Measurements from ENCODE around the gene DGKH. TPM values are rescaled to one million over a fixed set of nuclear protein-coding genes. Genes with fewer than 3 reads are reported as not detected.

DGKH gene
- total RNA-seq, 2 experiments from 2014 or later, result 20.3 to 20.7 TPM

DNA sequence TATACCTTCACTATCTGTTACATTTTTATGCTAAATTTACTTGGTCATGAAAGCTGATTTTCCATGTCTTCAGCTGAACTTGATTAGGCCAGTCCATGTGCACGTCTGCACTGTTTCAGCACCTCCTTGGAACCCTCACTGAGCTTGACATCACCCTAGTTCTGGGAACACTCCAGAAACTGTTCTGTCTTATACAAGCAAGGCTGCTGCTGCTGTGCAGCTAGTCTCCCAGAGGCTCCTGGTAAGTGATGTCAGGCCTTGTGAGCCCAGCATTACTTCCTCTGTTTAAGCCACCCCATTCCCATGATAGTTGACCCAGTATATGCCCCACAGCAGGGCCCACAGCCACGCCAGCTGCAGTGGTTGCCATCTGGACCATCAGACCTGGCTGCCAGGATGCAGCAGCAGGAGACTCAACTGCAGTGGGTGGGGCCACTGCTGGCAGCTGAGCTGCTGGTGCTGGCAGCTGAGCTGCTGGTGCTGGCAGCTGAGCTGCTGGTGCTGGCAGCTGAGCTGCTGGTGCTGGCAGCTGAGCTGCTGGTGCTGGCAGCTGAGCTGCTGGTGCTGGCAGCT, 133.0 kb downstream of the DGKH start:
- Mint-ChIP-seq H3K27me3 (ENCODE audit: low read depth) (no peaks in the 10 kb centered on the region), H3K4me3 (no peak overlapping the region), H3K4me1 (ENCODE audit: low read depth) (peaks cover 8% of the 10 kb centered on the region), H3K9me3 (ENCODE audit: insufficient read depth) (no peaks in the 10 kb centered on the region), H3K36me3 (ENCODE audit: low read depth) (peaks cover 26% of the 10 kb centered on the region), H3K27ac (no peak overlapping the region)
- ATAC-seq (no peak), DNase-seq (no peak)
- POLR2A ChIA-PET, result no interaction called here
- CTCF ChIA-PET, result no interaction called here

DNA sequence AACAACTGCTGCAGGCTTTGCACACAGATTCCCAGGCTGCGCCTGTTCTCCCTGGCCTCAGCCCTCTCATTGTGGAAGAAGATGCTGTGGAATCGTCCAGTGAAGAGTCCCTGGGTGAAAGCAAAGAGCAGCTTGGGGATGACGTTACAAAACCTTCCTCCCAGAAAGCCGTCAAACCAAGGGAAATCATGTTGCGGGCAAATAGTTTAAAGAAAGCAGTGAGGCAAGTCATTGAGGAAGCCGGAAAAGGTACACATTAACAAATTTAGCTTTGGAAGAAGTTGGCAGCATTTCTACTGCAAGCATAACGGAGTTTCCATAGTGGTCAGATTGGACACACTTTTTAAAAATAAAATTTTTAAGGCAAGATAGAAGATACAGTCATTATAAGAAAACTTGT, 140.6 kb downstream of the DGKH start:
- Mint-ChIP-seq H3K4me1 (ENCODE audit: low read depth) (no peaks in the 10 kb centered on the region), H3K9me3 (ENCODE audit: insufficient read depth) (no peaks in the 10 kb centered on the region), H3K4me3 (no peak overlapping the region), H3K36me3 (ENCODE audit: low read depth) (peaks cover 29% of the 10 kb centered on the region), H3K27ac (no peak overlapping the region), H3K27me3 (ENCODE audit: low read depth) (no peaks in the 10 kb centered on the region)
- CTCF ChIA-PET, result no interaction called here
- DNase-seq, result no peak
- no peak for ATAC-seq
- POLR2A ChIA-PET, result no interaction called here

DNA sequence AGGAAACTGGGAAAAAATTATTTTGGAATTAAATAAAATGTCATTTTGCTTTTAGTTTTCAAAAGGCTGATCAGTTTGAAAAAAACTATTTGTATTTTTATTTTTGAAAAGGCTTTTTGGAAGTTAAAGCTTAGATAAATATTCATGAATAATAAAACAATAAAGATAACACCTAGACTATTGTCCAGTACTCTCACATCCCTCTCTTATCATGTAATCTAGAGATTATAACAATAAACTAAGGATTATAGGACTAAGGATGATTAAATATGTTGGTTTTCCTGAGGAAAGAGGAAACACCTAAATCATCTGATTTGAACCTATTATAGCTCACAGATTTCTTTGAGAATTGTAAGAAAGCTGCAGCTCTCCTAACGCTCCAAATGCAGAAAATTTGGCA, 142.1 kb downstream of the DGKH start:
- no peak overlapping the region for H3K4me3 Mint-ChIP-seq
- H3K9me3 Mint-ChIP-seq (ENCODE audit: insufficient read depth), result no peaks in the 10 kb centered on the region
- H3K4me1 Mint-ChIP-seq (ENCODE audit: low read depth), result no peaks in the 10 kb centered on the region
- H3K36me3 Mint-ChIP-seq (ENCODE audit: low read depth), result peaks cover 38% of the 10 kb centered on the region
- H3K27me3 Mint-ChIP-seq (ENCODE audit: low read depth), result no peaks in the 10 kb centered on the region
- ATAC-seq (no peak), DNase-seq (no peak)
- ChIA-PET POLR2A (no interaction called here), CTCF (interaction anchor here (1.8 kb wide), 1 partner anchor 522 kb away, joined by 5 read pairs; no protein-coding TSS in a partner anchor)
- no peak overlapping the region for H3K27ac Mint-ChIP-seq

DNA sequence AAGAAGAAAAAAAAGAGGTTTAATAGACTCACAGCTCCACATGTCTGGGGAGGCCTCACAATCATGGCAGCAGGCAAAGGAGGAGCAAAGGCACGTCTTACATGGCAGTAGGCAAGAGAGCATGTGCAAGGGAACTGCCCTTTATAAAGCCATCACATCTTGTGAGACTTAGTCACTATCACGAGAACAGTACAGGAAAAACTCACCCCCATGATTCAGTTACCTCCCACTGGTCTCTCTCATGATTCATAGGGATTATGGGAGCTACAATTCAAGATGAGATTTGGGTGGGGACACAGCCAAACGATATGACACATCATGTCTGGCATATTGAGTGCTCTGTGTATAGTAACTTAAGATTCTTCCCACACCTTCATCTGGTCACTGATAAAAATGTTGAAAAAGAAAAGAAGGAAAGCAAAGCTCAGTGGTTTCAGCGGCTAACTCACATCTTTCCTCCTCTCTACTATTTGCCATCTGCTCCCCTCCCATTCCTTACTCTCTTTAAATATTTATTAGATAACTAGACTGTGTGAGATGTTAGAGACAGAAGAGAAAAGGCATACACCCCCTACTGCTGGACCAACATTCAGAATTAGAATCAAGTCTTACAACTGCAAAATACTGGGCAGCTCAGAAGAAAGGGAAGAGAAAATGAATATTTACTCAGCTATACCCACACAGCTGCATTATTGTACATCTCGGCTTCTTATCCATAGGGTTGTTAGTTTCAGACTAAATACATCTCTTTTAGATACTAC, 163.4 kb downstream of the DGKH start:
- POLR2A ChIA-PET, result no interaction called here
- Mint-ChIP-seq H3K27me3 (ENCODE audit: low read depth) (no peaks in the 10 kb centered on the region), H3K36me3 (ENCODE audit: low read depth) (peaks cover 35% of the 10 kb centered on the region), H3K4me1 (ENCODE audit: low read depth) (no peaks in the 10 kb centered on the region), H3K4me3 (no peak overlapping the region), H3K9me3 (ENCODE audit: insufficient read depth) (no peaks in the 10 kb centered on the region), H3K27ac (no peak overlapping the region)
- DNase-seq (no peak), ATAC-seq (no peak)
- CTCF ChIA-PET, result interaction anchor here (1.6 kb wide), 1 partner anchor 543 kb away, joined by 3 read pairs; no protein-coding TSS in a partner anchor

DNA sequence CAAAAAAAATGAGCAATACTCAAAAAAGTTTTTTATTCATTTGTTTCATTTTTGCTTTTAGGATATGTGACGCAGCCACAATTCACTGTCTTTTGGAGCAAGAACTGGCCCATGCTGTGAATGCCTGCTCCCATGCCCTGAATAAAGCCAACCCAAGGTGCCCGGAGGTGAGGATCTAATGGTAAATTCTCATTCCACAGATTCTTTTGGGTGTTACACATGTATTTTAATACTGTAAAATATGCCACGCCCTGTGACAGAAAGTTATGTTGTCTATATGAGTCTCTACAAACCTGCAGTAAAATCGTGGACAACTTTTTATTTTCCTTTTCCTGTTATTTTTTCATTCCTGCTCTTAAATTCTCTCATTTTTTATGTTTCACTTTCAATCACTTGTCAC, 166.0 kb downstream of the DGKH start:
- H3K9me3 Mint-ChIP-seq (ENCODE audit: insufficient read depth), result no peaks in the 10 kb centered on the region
- no peak for ATAC-seq
- H3K27ac Mint-ChIP-seq, result no peak overlapping the region
- no peaks in the 10 kb centered on the region for H3K27me3 Mint-ChIP-seq (ENCODE audit: low read depth)
- H3K4me1 Mint-ChIP-seq (ENCODE audit: low read depth), result no peaks in the 10 kb centered on the region
- POLR2A ChIA-PET, result no interaction called here
- H3K36me3 Mint-ChIP-seq (ENCODE audit: low read depth), result peaks cover 37% of the 10 kb centered on the region
- CTCF ChIA-PET, result interaction anchor here (1.4 kb wide), 1 partner anchor 14 kb away, joined by 4 read pairs; no protein-coding TSS in a partner anchor
- no peak for DNase-seq
- H3K4me3 Mint-ChIP-seq, result no peak overlapping the region

DNA sequence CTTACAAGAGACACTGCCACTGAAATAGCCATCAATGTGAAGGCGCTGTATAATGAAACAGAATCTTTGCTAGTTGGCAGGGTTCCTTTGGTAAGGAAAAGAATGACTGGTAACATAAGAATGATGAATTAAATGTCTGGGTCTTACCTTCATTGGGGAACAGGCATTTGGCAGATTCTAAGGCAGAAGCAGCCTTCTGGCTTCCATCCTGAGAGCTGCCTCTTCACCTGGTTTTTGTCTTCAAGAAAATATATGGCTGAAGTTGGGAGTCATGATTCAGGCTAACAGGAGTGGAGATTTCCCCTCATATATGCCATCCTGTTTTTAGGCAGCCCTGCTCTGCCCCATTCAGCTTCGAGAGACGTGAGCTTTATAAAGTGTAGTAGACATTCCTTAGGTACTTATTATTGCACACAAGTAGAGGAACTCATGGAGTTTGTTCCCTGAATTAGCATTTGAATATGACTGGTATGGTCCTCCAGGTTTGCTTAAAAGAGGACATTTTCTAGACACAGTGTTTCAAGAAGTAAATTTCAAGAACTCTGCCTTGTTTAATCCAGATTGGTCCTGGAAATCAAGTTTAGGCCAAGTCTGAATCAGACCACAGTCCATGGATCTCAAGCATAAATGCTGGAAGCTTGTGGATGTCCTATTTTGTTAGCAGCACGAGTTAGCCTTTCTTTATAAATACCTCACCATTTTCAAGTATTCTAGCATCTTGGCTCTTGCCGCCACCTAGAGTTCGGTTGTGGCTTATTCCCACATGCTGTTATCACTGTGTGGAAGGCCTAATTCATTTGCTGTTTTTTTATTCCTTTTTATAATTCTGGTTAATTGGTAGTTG, 167.4 kb downstream of the DGKH start:
- ChIA-PET CTCF (interaction anchor here (1.0 to 1.9 kb wide), 5 partner anchors 12 to 547 kb away, joined by 3 to 14 read pairs (median 5); no protein-coding TSS in a partner anchor), POLR2A (no interaction called here)
- H3K27ac Mint-ChIP-seq, result no peak overlapping the region
- ATAC-seq, result peak; percentile 51
- no peaks in the 10 kb centered on the region for H3K27me3 Mint-ChIP-seq (ENCODE audit: low read depth)
- no peaks in the 10 kb centered on the region for H3K9me3 Mint-ChIP-seq (ENCODE audit: insufficient read depth)
- peaks cover 36% of the 10 kb centered on the region for H3K36me3 Mint-ChIP-seq (ENCODE audit: low read depth)
- no peaks in the 10 kb centered on the region for H3K4me1 Mint-ChIP-seq (ENCODE audit: low read depth)
- H3K4me3 Mint-ChIP-seq, result no peak overlapping the region
- peak; percentile 45 for DNase-seq

DNA sequence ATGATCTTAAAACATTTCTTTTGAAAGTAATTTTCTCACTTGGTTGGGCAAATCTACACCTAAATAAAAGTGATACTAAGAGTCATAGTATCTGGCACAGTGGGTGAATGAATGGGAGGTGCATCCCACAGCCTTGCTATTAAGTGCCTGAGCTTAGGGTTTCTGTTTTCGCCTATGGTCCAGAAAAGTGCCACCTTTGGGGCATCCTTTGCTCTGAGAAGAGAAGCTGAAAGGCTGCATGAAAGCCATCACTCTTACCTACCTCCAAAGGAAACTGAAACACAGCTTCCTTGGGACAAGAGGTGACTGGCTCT, 167.9 kb downstream of the DGKH start:
- DNase-seq, result no peak
- POLR2A ChIA-PET, result no interaction called here
- H3K9me3 Mint-ChIP-seq (ENCODE audit: insufficient read depth), result no peaks in the 10 kb centered on the region
- no peaks in the 10 kb centered on the region for H3K4me1 Mint-ChIP-seq (ENCODE audit: low read depth)
- H3K4me3 Mint-ChIP-seq, result no peak overlapping the region
- H3K27ac Mint-ChIP-seq, result no peak overlapping the region
- H3K27me3 Mint-ChIP-seq (ENCODE audit: low read depth), result no peaks in the 10 kb centered on the region
- no peak for ATAC-seq
- peaks cover 36% of the 10 kb centered on the region for H3K36me3 Mint-ChIP-seq (ENCODE audit: low read depth)
- CTCF ChIA-PET, result interaction anchor here (1.0 to 1.9 kb wide), 5 partner anchors 13 to 548 kb away, joined by 3 to 14 read pairs (median 5); no protein-coding TSS in a partner anchor

DNA sequence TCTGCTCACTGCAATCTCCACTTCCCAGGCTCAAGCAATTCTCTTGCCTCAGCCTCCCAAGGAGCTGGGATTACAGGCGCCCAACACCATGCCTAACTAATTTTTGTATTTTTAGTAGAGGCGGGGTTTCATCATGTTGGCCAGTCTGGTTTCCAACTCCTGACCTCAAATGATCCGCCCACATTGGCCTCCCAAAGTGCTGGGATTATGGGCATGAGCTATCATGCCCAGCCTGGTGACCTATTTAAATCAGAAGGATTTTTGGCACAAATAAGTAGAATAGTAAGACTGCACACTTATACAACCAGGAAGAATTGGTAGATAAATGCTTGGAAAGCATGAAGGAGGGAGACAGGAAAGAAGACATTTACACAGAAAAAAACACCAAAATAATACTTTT, 170.1 kb downstream of the DGKH start:
- ChIA-PET CTCF (interaction anchor here (0.7 to 1.2 kb wide), 2 partner anchors 18 to 48 kb away, joined by 3 read pairs; no protein-coding TSS in a partner anchor), POLR2A (no interaction called here)
- no peak overlapping the region for H3K4me3 Mint-ChIP-seq

DNA sequence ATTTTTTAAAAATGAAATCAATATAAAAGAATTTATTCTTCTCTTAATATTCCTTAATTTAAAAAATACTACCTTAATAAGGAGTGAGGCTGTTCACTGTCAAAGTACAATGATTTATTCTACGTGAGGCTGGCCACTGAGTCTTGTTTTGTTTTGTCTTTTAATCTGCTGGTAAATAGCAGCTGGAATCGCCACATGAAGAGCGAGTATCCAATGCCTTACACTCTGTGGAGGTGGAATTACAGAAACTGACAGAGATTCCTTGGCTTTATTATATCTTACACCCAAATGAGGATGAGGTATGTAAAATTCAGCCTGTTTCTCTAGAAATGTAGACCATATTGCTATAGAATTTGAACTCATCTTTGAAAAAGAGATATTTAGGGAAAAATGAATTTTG, 170.6 kb downstream of the DGKH start:
- ATAC-seq (no peak), DNase-seq (no peak)
- ChIA-PET CTCF (interaction anchor here (0.7 to 1.2 kb wide), 2 partner anchors 19 to 47 kb away, joined by 3 read pairs; no protein-coding TSS in a partner anchor), POLR2A (no interaction called here)
- no peaks in the 10 kb centered on the region for H3K4me1 Mint-ChIP-seq (ENCODE audit: low read depth)
- H3K4me3 Mint-ChIP-seq, result no peak overlapping the region
- no peaks in the 10 kb centered on the region for H3K9me3 Mint-ChIP-seq (ENCODE audit: insufficient read depth)
- H3K27ac Mint-ChIP-seq, result no peak overlapping the region
- H3K27me3 Mint-ChIP-seq (ENCODE audit: low read depth), result no peaks in the 10 kb centered on the region
- H3K36me3 Mint-ChIP-seq (ENCODE audit: low read depth), result peaks cover 33% of the 10 kb centered on the region

More for the DNA sequence above, 170.1 kb downstream of the DGKH start:
- Mint-ChIP-seq H3K9me3 (ENCODE audit: insufficient read depth) (no peaks in the 10 kb centered on the region), H3K4me1 (ENCODE audit: low read depth) (no peaks in the 10 kb centered on the region), H3K36me3 (ENCODE audit: low read depth) (peaks cover 29% of the 10 kb centered on the region), H3K27me3 (ENCODE audit: low read depth) (no peaks in the 10 kb centered on the region), H3K27ac (no peak overlapping the region)
- ATAC-seq, result no peak
- no peak for DNase-seq

DNA sequence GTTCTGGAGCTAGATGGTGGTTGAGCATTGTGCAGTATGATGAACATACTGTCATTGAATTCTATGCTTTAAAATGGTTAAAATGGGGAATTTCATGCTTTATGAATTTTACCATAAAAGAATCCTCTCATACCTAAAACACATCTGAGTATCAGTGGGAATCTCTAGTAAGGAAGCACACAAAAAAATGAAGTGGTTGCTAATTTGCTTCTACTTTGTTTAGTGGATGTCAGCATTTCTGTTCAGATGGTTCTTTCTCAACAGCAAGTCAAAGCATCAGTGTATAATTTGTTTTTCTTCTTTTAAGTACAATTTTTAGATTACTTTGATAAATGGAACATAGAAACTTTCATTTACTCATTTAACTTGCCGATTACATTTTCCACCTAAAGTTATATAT, 171.4 kb downstream of the DGKH start:
- Mint-ChIP-seq H3K36me3 (ENCODE audit: low read depth) (peaks cover 40% of the 10 kb centered on the region), H3K27ac (no peak overlapping the region), H3K4me3 (no peak overlapping the region), H3K27me3 (ENCODE audit: low read depth) (no peaks in the 10 kb centered on the region), H3K9me3 (ENCODE audit: insufficient read depth) (no peaks in the 10 kb centered on the region), H3K4me1 (ENCODE audit: low read depth) (no peaks in the 10 kb centered on the region)
- ChIA-PET POLR2A (no interaction called here), CTCF (no interaction called here)
- ATAC-seq, result no peak
- DNase-seq, result no peak

DNA sequence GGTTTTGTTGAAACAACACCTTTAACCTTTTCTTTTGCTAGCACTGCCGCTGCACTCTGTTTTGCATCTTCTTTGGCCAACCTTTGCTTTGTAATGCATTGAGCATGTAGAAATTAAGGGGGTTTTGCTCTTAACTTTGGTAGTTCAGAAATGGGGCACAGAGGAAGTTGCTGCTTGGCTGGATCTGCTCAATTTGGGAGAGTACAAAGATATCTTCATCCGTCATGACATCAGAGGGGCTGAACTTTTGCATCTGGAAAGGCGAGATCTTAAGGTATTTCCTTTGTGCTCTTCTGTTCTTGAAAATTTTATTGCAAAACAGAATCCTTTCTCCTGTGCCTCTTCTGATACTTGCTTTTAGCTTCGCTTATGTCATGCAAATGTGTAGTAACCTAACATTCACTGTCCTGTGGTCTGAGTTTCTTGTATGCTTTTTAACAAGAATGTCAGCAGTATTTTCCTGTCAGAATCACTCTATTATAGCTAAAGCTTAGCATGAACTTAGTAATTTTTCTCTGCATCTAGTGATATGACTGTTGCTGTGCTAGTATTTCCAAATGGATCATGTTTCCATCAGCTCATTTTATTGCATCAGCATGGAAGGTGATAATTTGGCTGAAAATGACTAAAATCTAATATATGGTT, 172.8 kb downstream of the DGKH start:
- POLR2A ChIA-PET, result no interaction called here
- H3K4me1 Mint-ChIP-seq (ENCODE audit: low read depth), result no peaks in the 10 kb centered on the region

More for the DNA sequence above, 172.8 kb downstream of the DGKH start:
- DNase-seq (no peak), ATAC-seq (no peak)
- peaks cover 47% of the 10 kb centered on the region for H3K36me3 Mint-ChIP-seq (ENCODE audit: low read depth)
- CTCF ChIA-PET, result interaction anchor here (1.2 kb wide), 1 partner anchor 32 kb away, joined by 3 read pairs; no protein-coding TSS in a partner anchor
- no peaks in the 10 kb centered on the region for H3K9me3 Mint-ChIP-seq (ENCODE audit: insufficient read depth)
- H3K27me3 Mint-ChIP-seq (ENCODE audit: low read depth), result no peaks in the 10 kb centered on the region
- H3K27ac Mint-ChIP-seq, result no peak overlapping the region
- no peak overlapping the region for H3K4me3 Mint-ChIP-seq
